HPDE6-E6E7 (cell line): ENCODE data around the gene APOLD1.
"Not testable (repeated sequence)": the region's sequence is repeated elsewhere in the genome, so short reads cannot be mapped to it uniquely, and the experiment has no call there.

Source experiments
- DNase-seq: peaks from one replicate; pipeline ENCODE4 v3.0.0; 2011; ENCODE audit warnings: missing footprints; ENCODE audit errors: extremely low spot score

Gene APOLD1

DNA sequence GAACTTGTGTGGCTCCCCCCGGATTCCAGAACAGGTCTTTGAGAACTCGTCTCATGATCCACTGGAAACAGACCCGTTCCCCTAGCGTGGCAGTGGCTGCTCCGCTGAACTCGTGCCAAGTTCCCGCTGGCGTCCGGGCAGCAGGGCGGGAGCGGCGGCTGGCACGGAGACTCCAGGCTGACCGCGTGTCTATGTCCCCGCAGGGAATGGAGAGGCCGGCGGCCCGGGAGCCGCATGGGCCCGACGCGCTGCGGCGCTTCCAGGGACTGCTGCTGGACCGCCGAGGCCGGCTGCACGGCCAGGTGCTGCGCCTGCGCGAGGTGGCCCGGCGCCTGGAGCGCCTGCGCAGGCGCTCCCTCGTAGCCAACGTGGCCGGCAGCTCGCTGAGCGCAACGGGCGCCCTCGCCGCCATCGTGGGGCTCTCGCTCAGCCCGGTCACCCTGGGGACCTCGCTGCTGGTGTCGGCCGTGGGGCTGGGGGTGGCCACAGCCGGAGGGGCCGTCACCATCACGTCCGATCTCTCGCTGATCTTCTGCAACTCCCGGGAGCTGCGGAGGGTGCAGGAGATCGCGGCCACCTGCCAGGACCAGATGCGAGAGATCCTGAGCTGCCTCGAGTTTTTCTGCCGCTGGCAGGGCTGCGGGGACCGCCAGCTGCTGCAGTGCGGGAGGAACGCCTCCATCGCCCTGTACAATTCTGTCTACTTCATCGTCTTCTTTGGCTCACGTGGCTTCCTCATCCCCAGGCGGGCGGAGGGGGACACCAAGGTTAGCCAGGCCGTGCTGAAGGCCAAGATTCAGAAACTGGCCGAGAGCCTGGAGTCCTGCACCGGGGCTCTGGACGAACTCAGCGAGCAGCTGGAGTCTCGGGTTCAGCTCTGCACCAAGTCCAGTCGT, 1.5 kb downstream of the APOLD1 start:
- DNase-seq: peak; percentile 97

DNA sequence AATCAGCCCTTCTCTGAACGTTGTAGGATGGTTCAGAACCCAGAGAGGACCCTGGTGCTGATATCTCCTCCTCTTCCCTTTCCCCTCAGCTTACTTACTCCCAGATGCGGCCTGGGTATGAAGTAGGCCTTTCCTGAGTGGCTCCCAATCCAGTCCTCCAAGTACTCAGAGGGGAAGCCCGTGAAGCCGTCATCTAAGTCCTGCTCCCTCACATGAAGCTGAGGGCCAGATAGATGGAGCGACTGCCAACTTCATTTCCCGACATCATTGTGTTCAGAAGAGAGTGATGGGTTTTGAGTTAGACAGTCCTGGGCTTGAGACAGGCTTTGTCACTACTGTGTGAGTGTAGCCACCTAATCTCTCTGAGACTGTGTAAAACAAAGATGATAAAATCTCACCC, 2.7 kb downstream of the APOLD1 start:
- no peak for DNase-seq

DNA sequence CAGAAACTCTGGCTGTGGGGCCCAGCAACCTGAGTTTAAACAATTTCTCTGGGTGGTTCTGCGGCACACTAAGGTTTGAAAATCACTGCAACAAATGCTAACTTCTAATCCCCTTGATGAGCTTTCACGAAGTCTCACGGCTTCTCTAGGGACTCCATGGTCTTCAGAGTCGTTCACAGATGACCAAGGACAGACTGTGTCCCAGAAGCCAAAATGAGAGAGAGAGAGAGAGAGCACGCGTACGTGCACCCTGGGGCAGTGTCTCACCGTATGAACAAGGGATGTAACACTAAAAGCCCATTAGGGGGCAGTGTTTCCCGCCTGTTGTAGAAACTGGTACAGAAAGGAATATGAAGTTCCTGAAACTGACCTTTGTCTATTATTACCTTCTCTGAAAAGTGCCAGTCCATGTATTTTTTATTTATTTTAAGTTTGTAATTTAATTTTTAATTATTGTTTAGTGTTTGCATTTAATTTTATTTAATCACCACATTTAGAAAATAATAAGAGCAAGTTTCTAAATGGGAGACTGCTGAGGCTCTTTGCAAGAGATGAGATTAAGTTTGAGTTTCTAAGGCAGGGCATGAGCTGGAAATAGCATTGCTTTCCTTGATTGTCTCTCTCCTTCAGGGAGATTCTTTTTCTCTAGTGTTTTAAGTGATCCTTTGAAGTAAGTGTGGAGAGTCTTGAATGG, 3.4 kb downstream of the APOLD1 start:
- no peak for DNase-seq

DNA sequence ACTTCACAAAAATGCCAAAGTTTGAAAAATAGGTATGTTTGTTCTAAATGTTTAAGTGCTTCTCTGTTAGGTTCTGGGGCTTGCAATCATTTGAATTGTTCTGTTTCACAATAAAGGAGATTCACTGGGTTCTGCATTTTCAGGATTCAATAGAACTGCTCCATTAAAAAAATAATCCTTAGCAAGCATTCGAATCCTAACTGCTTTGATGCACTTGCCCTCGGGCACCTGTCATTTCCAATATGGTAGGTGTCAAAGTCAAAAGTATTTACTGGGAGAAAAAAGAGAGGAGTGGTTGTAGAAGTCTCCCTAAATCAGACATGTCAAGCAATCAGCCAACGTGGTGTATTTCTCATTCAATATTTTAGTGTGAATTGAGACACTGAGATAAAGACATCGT, 5.5 kb downstream of the APOLD1 start:
- no peak for DNase-seq

DNA sequence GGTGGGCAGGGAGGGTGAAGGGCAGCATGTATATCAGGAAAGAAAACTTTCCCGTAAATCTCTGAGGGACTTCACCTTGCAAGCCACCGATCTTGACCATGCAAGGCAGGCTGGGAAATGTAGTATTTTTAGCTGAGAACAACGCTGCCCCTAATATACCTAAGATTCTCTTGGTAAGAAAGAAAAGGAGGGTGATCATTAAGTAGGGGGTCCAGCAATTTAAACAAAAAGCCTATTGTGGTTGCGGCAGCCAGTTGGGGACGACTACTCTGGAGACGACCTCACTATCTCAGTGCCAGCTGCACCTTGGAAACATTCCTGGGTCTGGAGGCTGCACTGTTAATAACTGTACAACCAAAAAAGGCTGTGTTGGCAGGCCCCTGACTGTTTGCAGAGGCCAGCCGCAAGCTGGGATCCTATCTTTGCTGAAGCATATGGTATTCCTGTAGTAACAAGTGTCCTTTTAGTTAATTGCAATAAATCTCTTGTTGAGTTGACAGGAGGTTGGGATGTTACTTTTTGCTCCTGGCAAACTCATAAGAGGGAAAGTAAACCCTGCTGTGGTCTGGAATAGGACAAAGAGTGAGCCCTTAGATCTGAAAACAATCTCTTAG, 6.4 kb downstream of the APOLD1 start:
- DNase-seq: no peak

DNA sequence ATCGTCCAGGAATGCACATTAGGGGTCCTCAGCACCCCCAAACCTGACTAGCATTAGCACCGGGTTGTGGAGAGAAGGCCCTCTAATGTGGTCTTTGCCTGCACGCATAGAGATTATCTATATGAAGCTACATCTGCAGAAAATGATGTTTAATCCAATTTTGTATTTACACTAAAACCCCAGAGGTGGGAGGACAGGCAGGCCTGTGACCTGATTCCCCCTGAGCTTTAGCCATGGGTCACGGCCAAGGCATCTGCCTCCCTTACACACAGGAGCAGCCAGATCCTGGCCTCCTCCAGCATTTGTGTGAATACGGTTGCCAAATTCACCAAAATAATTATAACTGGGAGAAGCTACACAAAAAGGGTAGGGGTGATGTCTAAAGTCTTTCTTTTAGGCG, 7.0 kb downstream of the APOLD1 start:
- DNase-seq: no peak

DNA sequence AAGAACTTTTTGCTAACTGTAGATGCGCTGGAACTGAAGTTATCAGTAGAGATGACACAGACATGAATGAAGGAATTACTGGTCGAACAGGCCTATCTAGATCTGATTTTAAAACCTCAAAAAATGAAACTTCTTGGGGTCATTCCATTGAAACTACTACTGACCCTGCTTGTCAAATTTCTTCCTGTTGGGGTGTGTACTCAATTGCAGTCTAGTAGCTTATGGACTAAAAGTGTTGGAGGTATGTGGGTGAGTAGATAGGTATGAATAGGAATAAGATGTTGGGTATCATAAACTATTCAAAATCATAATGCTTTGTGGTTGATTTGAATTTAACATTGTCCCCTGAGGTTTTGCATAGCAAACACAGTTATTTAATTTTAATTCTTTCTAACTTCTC, 9.2 kb downstream of the APOLD1 start:
- no peak for DNase-seq

DNA sequence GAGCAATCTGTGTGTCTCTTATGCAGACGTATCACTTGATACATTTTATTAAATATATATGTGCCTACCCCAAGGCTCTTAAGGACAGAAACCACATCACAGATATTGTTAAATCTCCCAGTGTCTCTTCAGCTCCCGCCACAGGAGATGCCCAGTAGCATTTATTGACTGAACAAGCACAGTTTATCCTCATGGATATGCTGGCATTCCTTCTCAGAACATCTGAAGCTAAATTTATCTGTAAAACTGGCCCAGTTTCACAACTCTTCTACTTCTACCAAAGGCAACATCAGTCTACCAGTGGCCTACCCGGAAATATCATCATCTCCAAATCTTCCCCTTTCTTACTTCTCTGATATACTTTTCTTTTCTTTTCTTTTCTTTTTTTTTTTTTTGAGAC, 10.7 kb downstream of the APOLD1 start:
- DNase-seq: no peak

DNA sequence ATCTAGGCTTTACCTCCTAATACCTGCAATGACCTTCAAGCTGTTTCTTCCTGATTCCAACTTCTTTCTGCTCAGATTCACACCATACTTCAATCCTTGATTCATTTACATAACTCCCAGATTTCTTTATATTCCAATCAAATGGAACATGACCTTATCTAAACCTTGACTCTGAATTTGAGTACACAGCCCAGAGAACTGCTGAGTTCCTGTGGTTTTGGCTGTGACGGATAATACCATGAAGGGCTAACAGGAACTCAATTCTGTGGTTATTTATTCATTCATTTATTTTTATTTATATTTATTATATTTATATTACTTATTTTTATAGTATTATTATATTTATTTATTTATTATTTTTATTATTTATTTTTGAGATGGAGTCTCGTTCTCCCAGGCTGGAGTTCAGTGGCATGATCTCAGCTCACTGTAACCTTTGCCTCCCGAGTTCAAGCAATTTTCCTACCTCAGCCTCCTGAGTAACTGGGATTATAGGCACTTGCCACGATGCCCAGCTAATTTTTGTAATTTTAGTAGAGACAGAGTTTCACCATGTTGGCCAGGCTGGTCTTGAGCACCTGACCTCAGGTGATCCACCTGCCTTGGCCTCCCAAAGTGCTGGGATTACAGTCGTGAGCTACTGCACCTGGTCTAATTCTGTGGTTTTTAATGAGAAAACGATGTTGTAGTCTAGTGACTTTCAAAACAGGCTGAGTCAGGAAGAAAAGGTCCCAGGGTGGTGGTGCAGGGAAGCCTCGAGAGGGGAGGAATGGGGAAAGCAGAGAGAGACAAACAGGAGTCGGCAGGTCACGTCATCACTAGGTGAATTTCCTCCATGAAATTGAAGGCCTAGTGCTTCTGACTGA, 11.7 kb downstream of the APOLD1 start:
- DNase-seq: no peak

DNA sequence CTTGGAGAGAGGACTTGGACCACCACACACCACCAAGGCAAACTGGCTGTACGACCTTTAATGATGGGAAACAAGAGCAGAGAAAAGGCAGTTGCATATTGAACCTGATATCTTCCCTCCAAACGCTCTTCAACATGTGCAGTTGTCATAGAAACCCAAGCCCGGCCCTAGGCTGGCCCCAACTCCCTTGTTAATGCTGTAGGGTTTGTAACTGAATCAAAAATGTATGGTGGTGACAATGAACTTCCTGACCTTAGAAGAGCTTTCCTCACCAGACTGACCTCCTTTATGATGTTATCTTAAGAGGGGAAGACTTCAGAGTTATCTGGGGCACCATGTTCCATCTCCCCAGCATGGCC, 12.3 kb downstream of the APOLD1 start:
- DNase-seq: no peak

DNA sequence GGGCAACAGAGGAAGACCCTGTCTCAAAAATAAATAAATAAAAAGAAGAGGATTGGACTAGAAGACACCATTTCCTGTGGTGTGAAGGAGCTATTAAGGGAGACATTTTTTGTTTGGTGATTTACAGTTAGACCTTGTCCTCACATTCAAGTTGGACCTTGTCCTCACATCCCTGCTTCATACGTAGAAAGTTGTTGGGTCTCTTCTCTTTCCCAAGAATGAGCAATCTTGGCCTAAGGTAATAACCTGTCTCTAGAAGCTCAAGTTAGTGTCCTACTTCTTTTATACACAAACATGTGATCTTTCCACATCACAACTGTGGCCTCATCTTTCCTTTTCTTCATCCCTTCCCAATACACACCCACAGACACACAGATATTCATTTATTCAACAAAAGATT, 13.0 kb downstream of the APOLD1 start:
- DNase-seq: no peak

DNA sequence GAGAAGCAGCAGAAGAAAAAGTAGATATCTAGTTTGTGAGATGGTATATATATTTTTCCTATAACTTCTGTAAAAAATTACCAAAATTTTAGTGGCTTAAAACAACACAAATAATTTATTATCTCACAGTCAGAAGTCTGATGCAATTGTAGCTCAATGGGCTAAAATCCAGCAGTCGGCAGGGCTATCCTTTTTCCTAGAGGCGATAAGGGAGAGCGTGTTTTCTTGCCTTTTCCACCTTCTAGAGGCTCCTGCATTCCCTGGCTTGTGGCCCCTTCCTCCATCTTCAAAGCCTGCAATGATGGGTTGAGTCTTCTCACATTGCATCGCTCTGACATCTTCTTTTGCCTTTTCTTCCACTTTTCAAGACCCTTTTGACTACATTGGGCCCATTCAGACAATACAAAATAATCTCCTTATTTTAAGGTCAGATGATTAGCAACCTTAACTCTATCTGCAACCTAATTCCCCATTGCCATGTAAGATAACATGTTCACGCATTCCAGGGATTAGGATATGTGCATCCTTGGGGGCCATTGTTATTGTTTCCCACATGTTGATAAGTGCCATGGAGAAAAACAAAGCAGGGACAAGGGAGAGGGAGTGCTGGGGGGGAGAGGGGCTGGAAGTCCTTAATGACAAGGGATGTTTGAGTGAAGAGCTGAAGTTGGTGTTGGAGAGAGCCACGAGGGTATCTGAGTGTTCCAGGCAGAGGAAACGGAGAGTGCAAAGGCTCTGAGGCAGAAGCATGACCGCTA, 13.9 kb downstream of the APOLD1 start:
- no peak for DNase-seq

DNA sequence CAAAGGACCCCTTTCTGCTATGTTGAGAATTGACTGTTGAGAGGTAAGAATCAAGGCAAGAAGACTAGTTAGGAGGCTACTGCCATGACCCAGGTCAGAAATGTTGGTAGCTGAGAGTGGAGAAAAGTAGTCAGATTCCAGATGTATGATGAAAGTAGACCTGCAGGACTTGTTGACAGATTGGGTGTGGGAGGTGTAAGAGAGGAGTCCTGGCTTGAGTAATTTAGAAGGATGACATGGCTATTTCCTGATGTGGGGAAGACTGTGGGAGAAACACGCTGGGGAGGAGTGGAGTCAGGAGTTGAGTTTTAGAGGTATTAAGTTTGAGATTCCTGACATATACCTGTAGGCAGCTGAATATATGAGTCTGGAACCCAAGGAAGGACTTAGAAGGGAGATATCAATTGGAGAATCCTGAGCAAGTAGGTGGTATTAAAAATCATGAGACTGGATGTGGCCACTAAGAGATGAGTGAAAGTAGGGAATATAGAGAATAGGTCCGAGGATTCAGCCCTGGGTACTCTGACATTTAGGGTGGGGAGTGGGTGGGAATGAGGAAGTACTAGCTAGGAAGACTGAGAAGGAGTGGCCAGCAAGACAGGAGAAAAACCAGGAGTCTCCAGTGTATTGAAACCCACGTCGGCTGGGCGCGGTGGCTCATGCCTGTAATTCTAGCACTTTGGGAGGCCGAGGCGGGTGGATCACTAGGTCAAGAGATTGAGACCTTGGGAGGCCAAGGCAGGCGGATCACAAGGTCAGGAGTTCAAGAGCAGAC, 15.1 kb downstream of the APOLD1 start:
- DNase-seq: peak; percentile 64

DNA sequence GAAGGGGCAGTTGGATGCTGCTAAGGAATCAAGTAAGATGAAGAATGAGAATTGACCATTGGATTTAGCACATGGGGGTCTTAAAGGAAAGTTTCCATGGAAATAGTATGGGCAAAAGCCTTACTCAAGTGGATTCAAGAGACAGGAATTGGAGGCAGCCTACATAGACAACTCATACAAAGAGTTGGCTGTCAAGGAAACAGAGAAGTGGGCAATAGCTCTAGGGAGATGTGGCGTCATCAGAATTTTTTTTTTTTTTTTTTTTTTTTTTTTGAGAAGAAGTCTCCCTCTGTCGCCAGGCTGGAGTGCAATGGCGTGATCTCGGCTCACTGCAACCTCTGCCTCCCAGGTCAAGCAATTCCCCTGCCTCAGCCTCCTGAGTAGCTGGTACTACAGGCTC, 16.2 kb downstream of the APOLD1 start:
- not testable (repeated sequence) for DNase-seq

DNA sequence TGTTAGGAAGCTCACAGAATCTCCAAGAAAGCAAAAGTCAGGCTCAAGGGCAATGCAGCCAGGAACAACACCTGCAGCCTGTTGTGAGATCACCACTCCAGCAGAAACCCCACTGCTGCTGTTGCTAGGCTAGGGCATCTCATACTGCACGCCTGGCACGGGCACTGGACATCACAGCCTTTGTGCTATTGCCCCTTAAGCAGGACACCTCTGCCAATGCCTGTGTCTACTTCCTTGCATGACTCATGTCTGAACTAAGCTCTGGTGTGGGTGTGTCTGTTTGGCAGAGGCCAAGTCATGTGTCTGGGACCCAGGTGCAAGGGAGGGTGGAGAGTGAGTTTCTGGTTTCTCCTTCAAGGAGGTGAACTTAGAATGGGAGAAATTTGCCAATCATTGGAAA, 17.7 kb downstream of the APOLD1 start:
- peak; percentile 100 for DNase-seq

DNA sequence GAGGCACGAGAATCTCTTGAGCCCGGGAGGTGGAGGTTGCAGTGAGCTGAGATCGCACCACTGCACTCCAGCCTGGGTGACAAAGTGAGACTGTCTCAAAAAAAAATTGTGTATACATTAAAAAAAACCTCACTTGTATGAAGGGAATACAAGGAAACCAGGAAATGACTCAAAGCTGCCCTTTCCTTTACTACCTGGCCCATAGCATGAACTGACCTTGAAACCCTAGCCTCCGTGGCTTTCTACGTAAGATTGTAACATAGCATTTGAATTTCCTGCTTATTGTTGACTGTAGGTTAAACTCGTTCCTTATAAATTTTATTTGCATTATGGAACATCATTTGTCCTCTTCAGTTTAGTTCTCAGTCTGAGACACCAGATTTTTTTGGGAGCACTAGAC, 18.6 kb downstream of the APOLD1 start:
- DNase-seq: peak; percentile 78

DNA sequence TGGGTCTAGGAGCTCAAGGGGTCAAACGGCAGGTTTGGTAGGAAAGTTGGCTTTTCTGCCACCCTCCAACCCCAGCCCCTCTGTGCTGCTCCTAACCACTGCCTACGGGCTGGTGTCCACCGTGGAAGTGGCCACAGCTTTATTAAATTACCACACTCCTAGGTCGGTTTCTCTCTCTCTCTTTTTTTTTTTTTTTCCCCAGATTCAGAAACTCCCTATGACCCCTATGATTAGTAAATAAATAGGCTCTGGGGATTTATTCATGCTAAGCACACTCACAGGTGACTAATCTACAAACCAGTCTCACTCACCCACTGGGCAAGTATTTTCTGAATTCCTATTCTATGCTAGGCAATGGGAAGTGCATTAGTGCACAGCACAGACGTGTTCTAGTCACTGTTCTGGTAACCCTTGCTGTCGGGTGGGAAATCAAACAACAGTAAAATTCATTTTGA, 19.0 kb downstream of the APOLD1 start:
- DNase-seq: peak; percentile 84

DNA sequence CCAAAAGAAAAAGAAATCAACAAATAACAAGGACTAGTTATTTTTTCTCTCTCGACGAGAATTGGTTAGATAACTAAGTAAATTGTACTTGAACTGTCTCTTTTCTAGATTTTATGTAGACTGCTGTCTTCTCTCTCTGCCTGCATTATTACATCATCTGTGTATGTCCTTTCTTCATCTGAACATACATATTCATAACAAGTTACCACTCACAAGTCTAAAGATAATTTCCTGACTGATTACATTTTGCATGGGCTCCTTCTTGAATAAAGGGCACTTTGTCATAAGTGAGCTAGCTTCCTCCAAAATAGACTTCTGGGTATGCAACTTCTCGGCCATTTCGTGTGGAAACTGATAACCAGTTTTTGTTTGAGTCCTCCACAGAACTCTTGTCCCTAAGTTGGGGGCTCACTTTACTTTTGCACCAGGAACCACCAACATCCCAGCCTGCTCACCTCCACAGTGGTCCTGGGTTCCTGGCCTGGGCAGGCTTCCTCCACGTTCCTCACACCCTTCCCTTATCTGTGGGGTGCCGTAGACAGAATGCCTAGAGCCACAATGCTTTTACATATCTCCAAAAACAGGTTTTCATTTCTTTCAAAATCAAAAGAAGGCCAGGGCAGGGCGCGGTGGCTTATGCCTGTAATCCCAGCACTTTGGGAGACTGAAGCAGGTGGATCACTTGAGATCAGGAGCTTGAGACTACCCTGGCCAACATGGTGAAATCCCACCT, 21.5 kb downstream of the APOLD1 start:
- DNase-seq: no peak

DNA sequence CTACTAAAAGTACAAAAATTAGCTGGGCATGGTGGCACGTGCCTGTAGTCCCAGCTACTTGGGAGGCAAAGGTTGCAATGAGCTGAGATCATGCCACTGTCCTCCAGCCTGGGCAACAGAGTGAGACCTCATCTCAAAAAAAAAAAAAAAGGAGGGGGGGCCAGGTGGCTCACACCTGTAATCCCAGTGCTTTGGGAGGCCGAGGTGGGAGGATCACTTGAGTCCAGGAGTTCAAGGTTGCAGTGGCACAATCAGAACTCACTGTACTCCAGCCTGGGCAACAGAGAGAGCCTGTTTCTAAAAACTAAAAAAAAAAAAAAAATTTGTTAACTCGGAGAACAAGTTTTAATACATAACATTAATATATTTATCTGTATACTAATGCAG, 22.1 kb downstream of the APOLD1 start:
- not testable (repeated sequence) for DNase-seq
